Vein endothelial cell (primary cell): ENCODE measurements around the gene IER5. TPM values are rescaled to one million over a fixed set of nuclear protein-coding genes. Genes with fewer than 3 reads are reported as not detected.

Source experiments
- total RNA-seq: library from RNA; depleted of rRNA; stranded (reverse); fragments of >200 nt; gene quantifications from 2 replicates; pipeline ENCODE4 v1.2.3, GENCODE V29; 2012

Gene IER5
- total RNA-seq: 17.0 and 22.9 TPM in 2 replicates

GRCh38 chr1:181088079-181089016 lies at the start of gene IER5:
TSS of gene IER5 (plus strand) at chr1:181088700. CDS start at chr1:181088903, 203 bp downstream.

Other genes starting within 250 kb of the IER5 start
- gene KIAA1614, start 175.8 kb upstream of the IER5 start, total RNA-seq: 4.0 and 4.6 TPM in 2 replicates
- 50.6 and 52.4 TPM in 2 replicates for gene STX6, start 65.8 kb upstream of the IER5 start, total RNA-seq
- gene MR1, start 54.7 kb upstream of the IER5 start, total RNA-seq: 2.3 and 3.9 TPM in 2 replicates